K562 (cell line): ENCODE data around the gene MTTP.

ENCODE experiments used
- DPF2 ChIP-seq: fragments of 450-650 bp; IDR thresholded peaks from 2 replicates; pipeline ENCODE4 v1.6.1; 2016
- EZH2 ChIP-seq: IDR thresholded peaks from 2 replicates; pipeline ENCODE4 v1.6.1; 2012; ENCODE audit warnings: low read depth, mild to moderate bottlenecking, inconsistent platforms, low read length, borderline replicate concordance
- TCF7L2 ChIP-seq: fragments of 150-350 bp; IDR thresholded peaks from 2 replicates; pipeline ENCODE4 v1.6.1; 2016; ENCODE audit warnings: low read depth, mild to moderate bottlenecking, low read length, moderate library complexity
- TF ChIP-seq, protein P1 (sequence below), 3 experiments: IDR thresholded peaks in 2 of 3; conservative IDR thresholded peaks in 1 of 3; 2 replicates each; pipeline ENCODE4 v1.5.1; 2011 to 2012; ENCODE audit warnings: low read length in 3 of 3, mild to moderate bottlenecking in 3 of 3, control low read depth in 2 of 3, improper control_type of control experiment in 1 of 3, inconsistent platforms in 1 of 3, low read depth in 1 of 3, mixed read lengths in 1 of 3, moderate library complexity in 1 of 3; ENCODE audit not compliant: insufficient read depth in 2 of 3
- TF ChIP-seq, protein P2 (sequence below): fragments of 250-450 bp; sonication (Bioruptor Pico); IDR thresholded peaks from 2 replicates; pipeline ENCODE4 v1.8.0; 2022; ENCODE audit warnings: moderate library complexity, mild to moderate bottlenecking, inconsistent platforms

DNA sequence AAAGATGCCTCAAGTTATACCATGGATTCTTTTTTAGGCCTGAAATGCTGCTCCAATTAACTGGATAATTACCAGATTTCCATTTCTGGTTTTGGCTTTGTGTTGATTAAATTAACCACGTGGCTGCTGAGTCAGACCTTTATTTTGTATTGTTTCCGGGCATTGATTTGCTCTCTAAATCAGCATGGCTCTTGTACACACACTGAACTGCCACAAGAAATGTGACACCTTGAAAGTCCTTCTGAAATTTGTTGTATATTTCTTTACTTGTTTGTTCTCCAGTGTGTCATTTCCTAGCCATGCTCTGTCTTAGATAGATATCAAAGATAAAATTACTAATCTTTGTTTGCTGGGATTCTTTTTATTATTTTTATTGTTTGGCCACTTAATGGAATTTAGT, 11.7 kb downstream of the MTTP start:
- TF ChIP-seq, protein P1, sequence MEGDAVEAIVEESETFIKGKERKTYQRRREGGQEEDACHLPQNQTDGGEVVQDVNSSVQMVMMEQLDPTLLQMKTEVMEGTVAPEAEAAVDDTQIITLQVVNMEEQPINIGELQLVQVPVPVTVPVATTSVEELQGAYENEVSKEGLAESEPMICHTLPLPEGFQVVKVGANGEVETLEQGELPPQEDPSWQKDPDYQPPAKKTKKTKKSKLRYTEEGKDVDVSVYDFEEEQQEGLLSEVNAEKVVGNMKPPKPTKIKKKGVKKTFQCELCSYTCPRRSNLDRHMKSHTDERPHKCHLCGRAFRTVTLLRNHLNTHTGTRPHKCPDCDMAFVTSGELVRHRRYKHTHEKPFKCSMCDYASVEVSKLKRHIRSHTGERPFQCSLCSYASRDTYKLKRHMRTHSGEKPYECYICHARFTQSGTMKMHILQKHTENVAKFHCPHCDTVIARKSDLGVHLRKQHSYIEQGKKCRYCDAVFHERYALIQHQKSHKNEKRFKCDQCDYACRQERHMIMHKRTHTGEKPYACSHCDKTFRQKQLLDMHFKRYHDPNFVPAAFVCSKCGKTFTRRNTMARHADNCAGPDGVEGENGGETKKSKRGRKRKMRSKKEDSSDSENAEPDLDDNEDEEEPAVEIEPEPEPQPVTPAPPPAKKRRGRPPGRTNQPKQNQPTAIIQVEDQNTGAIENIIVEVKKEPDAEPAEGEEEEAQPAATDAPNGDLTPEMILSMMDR (IDR thresholded peaks at IDR 0.05 in 2 of 3, conservative IDR thresholded peaks at IDR 0.05 in 1 of 3; ENCODE audit: insufficient read depth in 2 of 3, low read depth in 1 of 3, low read length in 3 of 3), result no peak
- no peak for TF ChIP-seq EZH2
- TF ChIP-seq TCF7L2, result no peak
- no peak for TF ChIP-seq DPF2
- TF ChIP-seq, protein P2, sequence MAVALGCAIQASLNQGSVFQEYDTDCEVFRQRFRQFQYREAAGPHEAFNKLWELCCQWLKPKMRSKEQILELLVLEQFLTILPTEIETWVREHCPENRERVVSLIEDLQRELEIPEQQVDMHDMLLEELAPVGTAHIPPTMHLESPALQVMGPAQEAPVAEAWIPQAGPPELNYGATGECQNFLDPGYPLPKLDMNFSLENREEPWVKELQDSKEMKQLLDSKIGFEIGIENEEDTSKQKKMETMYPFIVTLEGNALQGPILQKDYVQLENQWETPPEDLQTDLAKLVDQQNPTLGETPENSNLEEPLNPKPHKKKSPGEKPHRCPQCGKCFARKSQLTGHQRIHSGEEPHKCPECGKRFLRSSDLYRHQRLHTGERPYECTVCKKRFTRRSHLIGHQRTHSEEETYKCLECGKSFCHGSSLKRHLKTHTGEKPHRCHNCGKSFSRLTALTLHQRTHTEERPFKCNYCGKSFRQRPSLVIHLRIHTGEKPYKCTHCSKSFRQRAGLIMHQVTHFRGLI (CRISPR knock-in tag), result no peak
